ENCODE measurements around the gene DOHH. TPM values are rescaled to one million over a fixed set of nuclear protein-coding genes. Genes with fewer than 3 reads are reported as not detected.

Gene DOHH
- total and polyA plus RNA-seq, 4 donors: 1.4 to 12.0 (median 9.2) TPM

DNA sequence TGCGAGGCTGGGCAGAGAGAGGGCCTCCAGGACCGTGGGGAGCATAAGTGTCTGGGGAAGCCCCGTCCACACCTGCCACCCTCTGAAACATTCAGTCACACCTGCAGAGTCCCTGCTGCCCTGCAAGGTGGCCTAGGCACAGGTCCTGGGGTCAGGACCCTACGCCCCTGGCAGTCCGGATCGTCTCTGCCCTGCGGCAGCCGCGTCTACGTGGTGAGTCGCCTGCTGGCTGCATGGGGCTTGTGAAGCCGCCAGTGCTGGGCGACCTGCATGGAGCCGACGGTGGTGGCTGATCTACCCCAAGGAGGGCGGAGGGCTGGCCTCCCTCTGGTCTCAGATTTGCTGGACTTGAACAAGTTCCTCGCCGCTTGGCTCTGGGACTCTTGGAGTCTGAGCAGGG, 18.7 kb upstream of the DOHH start:
- DNase-seq (ENCODE audit: low spot score): no peak
- TF ChIP-seq NR2F2 (IDR thresholded peaks at IDR 0.05): no peak
- TF ChIP-seq HNF4G (IDR thresholded peaks at IDR 0.05): no peak
- TF ChIP-seq, protein P1, sequence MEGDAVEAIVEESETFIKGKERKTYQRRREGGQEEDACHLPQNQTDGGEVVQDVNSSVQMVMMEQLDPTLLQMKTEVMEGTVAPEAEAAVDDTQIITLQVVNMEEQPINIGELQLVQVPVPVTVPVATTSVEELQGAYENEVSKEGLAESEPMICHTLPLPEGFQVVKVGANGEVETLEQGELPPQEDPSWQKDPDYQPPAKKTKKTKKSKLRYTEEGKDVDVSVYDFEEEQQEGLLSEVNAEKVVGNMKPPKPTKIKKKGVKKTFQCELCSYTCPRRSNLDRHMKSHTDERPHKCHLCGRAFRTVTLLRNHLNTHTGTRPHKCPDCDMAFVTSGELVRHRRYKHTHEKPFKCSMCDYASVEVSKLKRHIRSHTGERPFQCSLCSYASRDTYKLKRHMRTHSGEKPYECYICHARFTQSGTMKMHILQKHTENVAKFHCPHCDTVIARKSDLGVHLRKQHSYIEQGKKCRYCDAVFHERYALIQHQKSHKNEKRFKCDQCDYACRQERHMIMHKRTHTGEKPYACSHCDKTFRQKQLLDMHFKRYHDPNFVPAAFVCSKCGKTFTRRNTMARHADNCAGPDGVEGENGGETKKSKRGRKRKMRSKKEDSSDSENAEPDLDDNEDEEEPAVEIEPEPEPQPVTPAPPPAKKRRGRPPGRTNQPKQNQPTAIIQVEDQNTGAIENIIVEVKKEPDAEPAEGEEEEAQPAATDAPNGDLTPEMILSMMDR (IDR thresholded peaks at IDR 0.05; ENCODE audit: low read depth, low read length, missing input control): no peak
- no peak for TF ChIP-seq YY1 (IDR thresholded peaks at IDR 0.05)
- TF ChIP-seq FOXA1 (IDR thresholded peaks at IDR 0.05): no peak
- no peak for TF ChIP-seq GABPA (IDR thresholded peaks at IDR 0.05 in 1 of 2, conservative IDR thresholded peaks at IDR 0.05 in 1 of 2)
- TF ChIP-seq ATF3 (IDR thresholded peaks at IDR 0.05): no peak
- TF ChIP-seq SP1 (IDR thresholded peaks at IDR 0.05): no peak
- TF ChIP-seq, protein P2, sequence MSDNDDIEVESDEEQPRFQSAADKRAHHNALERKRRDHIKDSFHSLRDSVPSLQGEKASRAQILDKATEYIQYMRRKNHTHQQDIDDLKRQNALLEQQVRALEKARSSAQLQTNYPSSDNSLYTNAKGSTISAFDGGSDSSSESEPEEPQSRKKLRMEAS (IDR thresholded peaks at IDR 0.05): no peak
- TF ChIP-seq TAF1 (conservative IDR thresholded peaks at IDR 0.05): no peak
- TF ChIP-seq JUND (IDR thresholded peaks at IDR 0.05): no peak
- TF ChIP-seq EGR1 (IDR thresholded peaks at IDR 0.05; ENCODE audit: low read depth in 2 of 2): no peak
- TF ChIP-seq RXRA (IDR thresholded peaks at IDR 0.05): no peak
- TF ChIP-seq, protein P3, sequence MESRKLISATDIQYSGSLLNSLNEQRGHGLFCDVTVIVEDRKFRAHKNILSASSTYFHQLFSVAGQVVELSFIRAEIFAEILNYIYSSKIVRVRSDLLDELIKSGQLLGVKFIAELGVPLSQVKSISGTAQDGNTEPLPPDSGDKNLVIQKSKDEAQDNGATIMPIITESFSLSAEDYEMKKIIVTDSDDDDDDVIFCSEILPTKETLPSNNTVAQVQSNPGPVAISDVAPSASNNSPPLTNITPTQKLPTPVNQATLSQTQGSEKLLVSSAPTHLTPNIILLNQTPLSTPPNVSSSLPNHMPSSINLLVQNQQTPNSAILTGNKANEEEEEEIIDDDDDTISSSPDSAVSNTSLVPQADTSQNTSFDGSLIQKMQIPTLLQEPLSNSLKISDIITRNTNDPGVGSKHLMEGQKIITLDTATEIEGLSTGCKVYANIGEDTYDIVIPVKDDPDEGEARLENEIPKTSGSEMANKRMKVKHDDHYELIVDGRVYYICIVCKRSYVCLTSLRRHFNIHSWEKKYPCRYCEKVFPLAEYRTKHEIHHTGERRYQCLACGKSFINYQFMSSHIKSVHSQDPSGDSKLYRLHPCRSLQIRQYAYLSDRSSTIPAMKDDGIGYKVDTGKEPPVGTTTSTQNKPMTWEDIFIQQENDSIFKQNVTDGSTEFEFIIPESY (IDR thresholded peaks at IDR 0.05): no peak
- peaks cover 17 to 42% (median 30%) of the 10 kb centered on the region in 4 donors for H3K4me1 ChIP-seq (ENCODE audit: control insufficient read depth in 4 of 4, insufficient read depth in 4 of 4, low read length in 3 of 4)
- H3K9ac ChIP-seq (ENCODE audit: low read depth in 1 of 2, low read length in 2 of 2): no peak overlapping the region
- H3K27me3 ChIP-seq (ENCODE audit: control insufficient read depth in 4 of 4, insufficient read depth in 4 of 4, low read length in 3 of 4): no peaks in the 10 kb centered on the region
- peaks cover 0 to 6% (median 4%) of the 10 kb centered on the region in 4 donors for H3K36me3 ChIP-seq (ENCODE audit: control insufficient read depth in 4 of 4, insufficient read depth in 3 of 4, low read depth in 1 of 4, low read length in 3 of 4)
- no peaks in the 10 kb centered on the region for H3K9me3 ChIP-seq (ENCODE audit: control insufficient read depth in 4 of 4, low read length in 3 of 4)
- no peak overlapping the region for H3K4me3 ChIP-seq (ENCODE audit: low read depth in 1 of 3, low read length in 3 of 3)
- 90% methylated on average over 18 of the region's 18 CpGs for WGBS
- H3K27ac ChIP-seq (ENCODE audit: low read depth in 1 of 2, low read length in 2 of 2): no peak overlapping the region

DNA sequence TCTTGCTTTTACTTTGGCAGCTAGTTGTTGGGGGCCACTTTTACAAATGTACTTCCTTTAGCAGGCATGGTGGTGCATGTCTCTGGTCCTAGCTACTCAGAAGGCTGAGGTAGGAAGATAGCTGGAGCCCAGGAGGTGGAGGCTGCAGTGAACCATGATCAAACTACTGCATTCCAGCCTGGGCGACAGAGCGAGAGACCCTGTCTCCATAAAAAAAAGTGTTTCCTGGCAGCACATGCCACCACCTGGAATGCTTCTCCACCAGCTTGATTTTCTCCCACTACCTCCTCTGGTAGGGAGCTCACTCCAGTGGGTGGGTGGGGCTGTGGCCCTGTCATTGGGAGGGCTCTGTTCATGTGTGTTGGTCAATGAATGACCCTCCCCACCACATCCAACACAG, 18.2 kb upstream of the DOHH start:
- DNase-seq (ENCODE audit: low spot score): no peak
- H3K4me1 ChIP-seq (ENCODE audit: control insufficient read depth in 4 of 4, insufficient read depth in 4 of 4, low read length in 3 of 4): peaks cover 15 to 42% (median 28%) of the 10 kb centered on the region in 4 donors
- H3K9ac ChIP-seq (ENCODE audit: low read depth in 1 of 2, low read length in 2 of 2): no peak overlapping the region
- 97% methylated on average over 2 of the region's 2 CpGs for WGBS
- H3K4me3 ChIP-seq (ENCODE audit: low read depth in 1 of 3, low read length in 3 of 3): no peak overlapping the region
- H3K27ac ChIP-seq (ENCODE audit: low read depth in 1 of 2, low read length in 2 of 2): peak overlapping the region; percentile 7 to 10
- H3K27me3 ChIP-seq (ENCODE audit: control insufficient read depth in 4 of 4, insufficient read depth in 4 of 4, low read length in 3 of 4): no peaks in the 10 kb centered on the region
- H3K36me3 ChIP-seq (ENCODE audit: control insufficient read depth in 4 of 4, insufficient read depth in 3 of 4, low read depth in 1 of 4, low read length in 3 of 4): peaks cover 0 to 6% (median 3%) of the 10 kb centered on the region in 4 donors
- no peaks in the 10 kb centered on the region for H3K9me3 ChIP-seq (ENCODE audit: control insufficient read depth in 4 of 4, low read length in 3 of 4)
- TF ChIP-seq HNF4A (conservative IDR thresholded peaks at IDR 0.05) (no peak), FOXA1 (IDR thresholded peaks at IDR 0.05) (no peak), RAD21 (IDR thresholded peaks at IDR 0.05) (no peak), NR2F2 (IDR thresholded peaks at IDR 0.05) (no peak), FOXA2 (IDR thresholded peaks at IDR 0.05) (no peak), TAF1 (conservative IDR thresholded peaks at IDR 0.05) (no peak), HNF4G (IDR thresholded peaks at IDR 0.05) (no peak), ATF3 (IDR thresholded peaks at IDR 0.05) (no peak), GABPA (IDR thresholded peaks at IDR 0.05 in 1 of 2, conservative IDR thresholded peaks at IDR 0.05 in 1 of 2) (no peak), RXRA (IDR thresholded peaks at IDR 0.05) (no peak), EGR1 (IDR thresholded peaks at IDR 0.05; ENCODE audit: low read depth in 2 of 2) (no peak), JUND (IDR thresholded peaks at IDR 0.05) (no peak), YY1 (IDR thresholded peaks at IDR 0.05) (no peak)
- TF ChIP-seq, protein P4, sequence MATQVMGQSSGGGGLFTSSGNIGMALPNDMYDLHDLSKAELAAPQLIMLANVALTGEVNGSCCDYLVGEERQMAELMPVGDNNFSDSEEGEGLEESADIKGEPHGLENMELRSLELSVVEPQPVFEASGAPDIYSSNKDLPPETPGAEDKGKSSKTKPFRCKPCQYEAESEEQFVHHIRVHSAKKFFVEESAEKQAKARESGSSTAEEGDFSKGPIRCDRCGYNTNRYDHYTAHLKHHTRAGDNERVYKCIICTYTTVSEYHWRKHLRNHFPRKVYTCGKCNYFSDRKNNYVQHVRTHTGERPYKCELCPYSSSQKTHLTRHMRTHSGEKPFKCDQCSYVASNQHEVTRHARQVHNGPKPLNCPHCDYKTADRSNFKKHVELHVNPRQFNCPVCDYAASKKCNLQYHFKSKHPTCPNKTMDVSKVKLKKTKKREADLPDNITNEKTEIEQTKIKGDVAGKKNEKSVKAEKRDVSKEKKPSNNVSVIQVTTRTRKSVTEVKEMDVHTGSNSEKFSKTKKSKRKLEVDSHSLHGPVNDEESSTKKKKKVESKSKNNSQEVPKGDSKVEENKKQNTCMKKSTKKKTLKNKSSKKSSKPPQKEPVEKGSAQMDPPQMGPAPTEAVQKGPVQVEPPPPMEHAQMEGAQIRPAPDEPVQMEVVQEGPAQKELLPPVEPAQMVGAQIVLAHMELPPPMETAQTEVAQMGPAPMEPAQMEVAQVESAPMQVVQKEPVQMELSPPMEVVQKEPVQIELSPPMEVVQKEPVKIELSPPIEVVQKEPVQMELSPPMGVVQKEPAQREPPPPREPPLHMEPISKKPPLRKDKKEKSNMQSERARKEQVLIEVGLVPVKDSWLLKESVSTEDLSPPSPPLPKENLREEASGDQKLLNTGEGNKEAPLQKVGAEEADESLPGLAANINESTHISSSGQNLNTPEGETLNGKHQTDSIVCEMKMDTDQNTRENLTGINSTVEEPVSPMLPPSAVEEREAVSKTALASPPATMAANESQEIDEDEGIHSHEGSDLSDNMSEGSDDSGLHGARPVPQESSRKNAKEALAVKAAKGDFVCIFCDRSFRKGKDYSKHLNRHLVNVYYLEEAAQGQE (IDR thresholded peaks at IDR 0.05): no peak
- TF ChIP-seq, protein P1 (IDR thresholded peaks at IDR 0.05; ENCODE audit: low read depth, low read length, missing input control): no peak
- TF ChIP-seq, protein P2 (IDR thresholded peaks at IDR 0.05): no peak
- TF ChIP-seq, protein P3 (IDR thresholded peaks at IDR 0.05): no peak

All from liver (tissue), 9 donors.